ENCODE measurements around the gene SRRM3. TPM values are rescaled to one million over a fixed set of nuclear protein-coding genes. Genes with fewer than 3 reads are reported as not detected.
"Not testable (repeated sequence)": the region's sequence is repeated elsewhere in the genome, so short reads cannot be mapped to it uniquely, and the experiment has no call there.

The SRRM3 gene
- polyA plus RNA-seq, 2 of the 4 experiments (the other 2 are of a cell fraction) = 2.4 to 7.0 TPM

DNA sequence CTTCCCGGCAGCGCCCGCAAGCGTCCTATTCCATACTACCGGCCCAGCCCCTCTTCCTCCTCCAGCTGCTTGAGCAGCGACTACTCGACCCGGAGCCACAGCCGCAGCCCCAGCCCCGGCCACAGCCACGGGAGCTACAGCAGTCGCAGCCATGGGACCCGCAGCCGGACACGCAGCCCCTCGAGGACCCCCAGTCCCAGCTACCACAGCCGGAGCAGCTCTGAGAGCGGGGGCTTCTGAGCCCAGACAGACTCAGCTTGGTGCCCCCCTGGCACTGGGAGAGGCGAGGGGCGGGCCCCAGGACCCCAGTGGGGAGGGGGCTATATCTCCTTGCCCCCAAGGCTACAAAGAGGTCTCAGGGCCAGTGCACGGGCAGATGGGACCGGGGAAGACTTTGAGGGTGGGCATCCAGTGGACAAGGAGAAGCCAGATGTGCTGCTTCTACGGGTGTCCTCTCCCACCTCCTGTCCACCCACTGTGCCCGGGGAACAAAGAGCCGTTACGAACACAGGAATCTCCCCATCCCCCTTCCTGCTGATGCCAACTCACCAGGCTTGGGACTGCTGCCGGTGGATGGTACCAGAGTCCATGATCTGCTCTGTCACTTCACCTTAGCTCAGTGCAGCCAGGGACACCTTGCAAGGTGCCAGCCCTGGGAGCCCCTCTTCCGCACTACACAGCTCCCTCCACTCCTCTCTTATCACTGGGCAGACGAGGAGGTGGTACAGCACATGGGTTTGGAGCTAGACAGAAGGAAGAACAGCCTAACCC is 84.1 kb downstream of the SRRM3 start:
- ATAC-seq (peak in 1 of 2 experiments; percentile 17; a peak in 2 of 6 replicates), FAIRE-seq (no peak), DNase-seq (ENCODE audit: low read depth in 1 of 2, low spot score in 1 of 2) (no peak)
- POLR2A ChIA-PET = no interaction called here
- TF ChIP-seq NR3C1 (IDR thresholded peaks at IDR 0.05) = no peak
- no peak for TF ChIP-seq POLR2A (IDR thresholded peaks at IDR 0.05; ENCODE audit: low read length)
- no peak for TF ChIP-seq EHMT2 (IDR thresholded peaks at IDR 0.05; ENCODE audit: low read depth)
- TF ChIP-seq RAD21 (conservative IDR thresholded peaks at IDR 0.05 in 1 of 2, IDR thresholded peaks at IDR 0.05 in 1 of 2) = no peak
- TF ChIP-seq ZFP36 (IDR thresholded peaks at IDR 0.05; ENCODE audit: borderline replicate concordance, partially characterized antibody) = no peak
- TF ChIP-seq, protein P1, sequence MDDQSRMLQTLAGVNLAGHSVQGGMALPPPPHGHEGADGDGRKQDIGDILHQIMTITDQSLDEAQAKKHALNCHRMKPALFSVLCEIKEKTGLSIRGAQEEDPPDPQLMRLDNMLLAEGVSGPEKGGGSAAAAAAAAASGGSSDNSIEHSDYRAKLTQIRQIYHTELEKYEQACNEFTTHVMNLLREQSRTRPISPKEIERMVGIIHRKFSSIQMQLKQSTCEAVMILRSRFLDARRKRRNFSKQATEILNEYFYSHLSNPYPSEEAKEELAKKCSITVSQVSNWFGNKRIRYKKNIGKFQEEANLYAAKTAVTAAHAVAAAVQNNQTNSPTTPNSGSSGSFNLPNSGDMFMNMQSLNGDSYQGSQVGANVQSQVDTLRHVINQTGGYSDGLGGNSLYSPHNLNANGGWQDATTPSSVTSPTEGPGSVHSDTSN (IDR thresholded peaks at IDR 0.05) = no peak
- TF ChIP-seq MAFK (IDR thresholded peaks at IDR 0.05; ENCODE audit: partially characterized antibody) = no peak
- no peak for TF ChIP-seq EHF (CRISPR knock-in tag; IDR thresholded peaks at IDR 0.05)
- no peak for TF ChIP-seq RFX5 (IDR thresholded peaks at IDR 0.05)
- TF ChIP-seq SMC3 (IDR thresholded peaks at IDR 0.05) = no peak
- TF ChIP-seq, protein P2, sequence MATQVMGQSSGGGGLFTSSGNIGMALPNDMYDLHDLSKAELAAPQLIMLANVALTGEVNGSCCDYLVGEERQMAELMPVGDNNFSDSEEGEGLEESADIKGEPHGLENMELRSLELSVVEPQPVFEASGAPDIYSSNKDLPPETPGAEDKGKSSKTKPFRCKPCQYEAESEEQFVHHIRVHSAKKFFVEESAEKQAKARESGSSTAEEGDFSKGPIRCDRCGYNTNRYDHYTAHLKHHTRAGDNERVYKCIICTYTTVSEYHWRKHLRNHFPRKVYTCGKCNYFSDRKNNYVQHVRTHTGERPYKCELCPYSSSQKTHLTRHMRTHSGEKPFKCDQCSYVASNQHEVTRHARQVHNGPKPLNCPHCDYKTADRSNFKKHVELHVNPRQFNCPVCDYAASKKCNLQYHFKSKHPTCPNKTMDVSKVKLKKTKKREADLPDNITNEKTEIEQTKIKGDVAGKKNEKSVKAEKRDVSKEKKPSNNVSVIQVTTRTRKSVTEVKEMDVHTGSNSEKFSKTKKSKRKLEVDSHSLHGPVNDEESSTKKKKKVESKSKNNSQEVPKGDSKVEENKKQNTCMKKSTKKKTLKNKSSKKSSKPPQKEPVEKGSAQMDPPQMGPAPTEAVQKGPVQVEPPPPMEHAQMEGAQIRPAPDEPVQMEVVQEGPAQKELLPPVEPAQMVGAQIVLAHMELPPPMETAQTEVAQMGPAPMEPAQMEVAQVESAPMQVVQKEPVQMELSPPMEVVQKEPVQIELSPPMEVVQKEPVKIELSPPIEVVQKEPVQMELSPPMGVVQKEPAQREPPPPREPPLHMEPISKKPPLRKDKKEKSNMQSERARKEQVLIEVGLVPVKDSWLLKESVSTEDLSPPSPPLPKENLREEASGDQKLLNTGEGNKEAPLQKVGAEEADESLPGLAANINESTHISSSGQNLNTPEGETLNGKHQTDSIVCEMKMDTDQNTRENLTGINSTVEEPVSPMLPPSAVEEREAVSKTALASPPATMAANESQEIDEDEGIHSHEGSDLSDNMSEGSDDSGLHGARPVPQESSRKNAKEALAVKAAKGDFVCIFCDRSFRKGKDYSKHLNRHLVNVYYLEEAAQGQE (IDR thresholded peaks at IDR 0.05) = no peak
- no peak for TF ChIP-seq HOXB5 (CRISPR knock-in tag; IDR thresholded peaks at IDR 0.05)
- TF ChIP-seq MYC (IDR thresholded peaks at IDR 0.05; ENCODE audit: borderline replicate concordance, low read length) = no peak
- no peak overlapping the region for H3K4me3 ChIP-seq
- H3K4me2 ChIP-seq = no peak overlapping the region
- CTCF ChIA-PET = interaction anchor here (0.7 to 32.9 kb wide), 7 partner anchors 8 to 108 kb away, joined by 3 to 764 read pairs (median 6); partner anchors contain the start of gene HSPB1
- H3K4me1 ChIP-seq = peaks cover 23% of the 10 kb centered on the region
- no peaks in the 10 kb centered on the region for H3K9me3 ChIP-seq
- 76% methylated on average over 23 of the region's 29 CpGs for WGBS (ENCODE audit: missing lambda C conversion rate)
- no peak overlapping the region for H3K27ac ChIP-seq

DNA sequence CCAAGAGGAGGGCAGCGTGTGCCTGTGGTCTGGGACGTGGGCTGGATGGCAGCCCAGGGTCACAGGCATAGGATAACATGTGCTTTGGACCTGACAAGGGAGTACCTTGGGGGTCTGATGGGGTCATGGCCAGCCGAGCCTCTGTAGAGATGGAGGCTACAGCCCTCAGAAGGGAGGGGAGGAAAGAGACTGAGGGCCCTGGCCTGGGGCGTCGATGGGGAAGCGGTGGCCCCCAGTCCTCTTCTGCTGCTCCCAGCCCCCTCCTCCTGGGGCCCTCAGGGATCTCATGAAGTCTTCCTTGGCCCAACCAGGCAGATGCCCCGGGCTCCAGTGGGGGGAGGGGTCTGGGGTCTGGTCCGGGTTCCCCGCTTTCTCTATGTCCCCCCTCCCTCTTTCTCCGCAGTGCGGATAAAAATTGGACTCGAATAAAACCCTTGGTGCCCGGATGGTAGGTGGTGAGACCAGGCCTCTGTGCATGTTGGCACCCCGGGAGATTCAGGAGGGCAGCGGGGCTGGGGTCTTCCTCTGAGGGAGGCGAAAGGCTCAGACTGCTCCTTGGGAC is 85.2 kb downstream of the SRRM3 start:
- ATAC-seq (no peak), DNase-seq (ENCODE audit: low read depth in 1 of 2, low spot score in 1 of 2) (no peak), FAIRE-seq (no peak)
- ChIA-PET POLR2A (no interaction called here), CTCF (interaction anchor here (0.5 to 32.9 kb wide), 7 partner anchors 9 to 1739 kb away, joined by 3 to 764 read pairs (median 9); partner anchors contain the start of gene HSPB1)
- Histone ChIP-seq H3K9me3 (no peaks in the 10 kb centered on the region), H3K4me3 (no peak overlapping the region), H3K4me1 (peaks cover 29% of the 10 kb centered on the region), H3K27ac (peak overlapping the region in 1 of 2 experiments; percentile 19; a peak in 2 of 6 replicates), H3K4me2 (no peak overlapping the region)
- 88% methylated on average over 16 of the region's 16 CpGs for WGBS (ENCODE audit: missing lambda C conversion rate)
- TF ChIP-seq POLR2AphosphoS2 (conservative IDR thresholded peaks at IDR 0.05; ENCODE audit: low read length) (no peak), KDM1A (IDR thresholded peaks at IDR 0.05; ENCODE audit: low read depth) (no peak), RARB (CRISPR knock-in tag; IDR thresholded peaks at IDR 0.05) (no peak), NFE2L2 (conservative IDR thresholded peaks at IDR 0.05; ENCODE audit: low read length) (no peak), MAZ (IDR thresholded peaks at IDR 0.05; ENCODE audit: borderline replicate concordance, low read depth, low read length) (no peak), SREBF2 (IDR thresholded peaks at IDR 0.05) (no peak), TFCP2L1 (CRISPR knock-in tag; IDR thresholded peaks at IDR 0.05) (no peak)
- TF ChIP-seq, protein P3, sequence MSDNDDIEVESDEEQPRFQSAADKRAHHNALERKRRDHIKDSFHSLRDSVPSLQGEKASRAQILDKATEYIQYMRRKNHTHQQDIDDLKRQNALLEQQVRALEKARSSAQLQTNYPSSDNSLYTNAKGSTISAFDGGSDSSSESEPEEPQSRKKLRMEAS (IDR thresholded peaks at IDR 0.05) = no peak
- TF ChIP-seq, protein P1 (IDR thresholded peaks at IDR 0.05) = no peak

DNA sequence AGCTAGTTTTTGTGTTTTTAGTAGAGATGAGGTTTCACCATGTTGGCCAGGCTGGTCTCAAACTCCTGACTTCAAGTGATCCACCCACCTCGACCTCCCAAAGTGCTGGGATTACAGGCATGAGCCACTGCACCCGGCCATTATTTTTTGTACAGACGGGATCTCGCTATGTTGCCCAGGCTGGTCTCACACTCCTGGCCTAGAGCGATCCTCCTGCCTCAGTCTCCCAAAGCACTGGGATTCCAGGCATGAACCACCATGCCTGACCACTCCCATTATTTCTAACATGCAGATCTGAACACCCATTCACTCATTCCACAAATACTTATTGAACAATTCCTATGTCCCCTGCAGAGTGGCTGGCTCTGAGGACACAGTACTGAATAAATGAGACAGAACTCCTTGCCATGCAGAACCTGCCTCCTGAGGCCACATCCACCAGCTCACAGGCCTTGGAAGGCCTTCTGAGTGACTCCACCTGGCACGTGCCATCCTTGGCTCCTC is 89.2 kb downstream of the SRRM3 start:
- peak in 1 of 2 experiments; percentile 1; a peak in 3 of 6 replicates for ATAC-seq
- H3K9me3 ChIP-seq; FAIRE-seq; DNase-seq (ENCODE audit: low read depth in 1 of 2, low spot score in 1 of 2); H3K4me3 ChIP-seq: not testable (repeated sequence)
- POLR2A ChIA-PET = interaction anchor here (0.7 to 2.9 kb wide), 6 partner anchors 9 to 27 kb away, joined by 3 to 20 read pairs (median 9); partner anchors contain the start of gene HSPB1
- peaks cover 48% of the 10 kb centered on the region for H3K4me1 ChIP-seq
- CTCF ChIA-PET = interaction anchor here (0.6 to 32.9 kb wide), 28 partner anchors 9 to 405 kb away, joined by 3 to 764 read pairs (median 4); partner anchors contain the start of genes HSPB1, MDH2, STYXL1 and YWHAG
- H3K4me2 ChIP-seq = peak overlapping the region; percentile 76
- 84% methylated on average over 6 of the region's 6 CpGs for WGBS (ENCODE audit: missing lambda C conversion rate)
- H3K27ac ChIP-seq = peak overlapping the region; percentile 92 to 97
